ENCODE measurements around the gene RASEF.

Gene RASEF

DNA sequence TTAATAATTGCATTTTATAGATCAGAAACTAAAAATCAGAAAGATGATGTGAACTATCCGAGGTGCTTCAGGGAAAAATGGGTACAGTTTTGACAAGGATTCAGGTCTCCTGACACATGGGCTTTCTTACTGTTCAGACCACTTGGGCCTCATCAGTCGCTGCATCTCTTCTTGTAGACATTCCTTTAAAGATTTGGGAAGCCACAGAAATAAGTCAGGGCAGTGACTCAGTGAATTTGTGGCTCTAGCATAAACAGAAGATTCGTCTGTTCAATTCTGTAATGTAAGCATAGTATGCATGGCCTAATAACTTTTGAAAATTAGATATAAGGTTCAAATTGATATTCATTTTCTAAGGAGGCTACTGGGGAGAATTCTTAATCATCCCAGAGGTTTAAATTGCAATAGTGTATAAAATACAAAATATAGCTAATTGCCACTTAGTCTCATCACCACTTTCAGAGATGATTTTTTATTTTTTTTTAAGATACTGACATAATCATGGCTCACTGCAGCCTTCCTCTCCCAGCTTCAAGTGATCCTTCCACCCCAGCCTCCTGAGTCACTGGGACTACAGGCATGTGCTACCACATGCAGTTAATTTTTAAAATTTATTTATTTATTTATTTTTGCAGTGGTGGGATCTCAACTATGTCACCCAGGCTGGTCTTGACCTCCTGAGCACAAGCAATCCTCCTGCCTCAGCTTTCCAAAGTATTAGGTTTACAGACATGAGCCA is 48.9 kb downstream of the RASEF start:
- DNase-seq (ENCODE audit: low read depth in 2 of 3, low spot score in 2 of 3): no peak

DNA sequence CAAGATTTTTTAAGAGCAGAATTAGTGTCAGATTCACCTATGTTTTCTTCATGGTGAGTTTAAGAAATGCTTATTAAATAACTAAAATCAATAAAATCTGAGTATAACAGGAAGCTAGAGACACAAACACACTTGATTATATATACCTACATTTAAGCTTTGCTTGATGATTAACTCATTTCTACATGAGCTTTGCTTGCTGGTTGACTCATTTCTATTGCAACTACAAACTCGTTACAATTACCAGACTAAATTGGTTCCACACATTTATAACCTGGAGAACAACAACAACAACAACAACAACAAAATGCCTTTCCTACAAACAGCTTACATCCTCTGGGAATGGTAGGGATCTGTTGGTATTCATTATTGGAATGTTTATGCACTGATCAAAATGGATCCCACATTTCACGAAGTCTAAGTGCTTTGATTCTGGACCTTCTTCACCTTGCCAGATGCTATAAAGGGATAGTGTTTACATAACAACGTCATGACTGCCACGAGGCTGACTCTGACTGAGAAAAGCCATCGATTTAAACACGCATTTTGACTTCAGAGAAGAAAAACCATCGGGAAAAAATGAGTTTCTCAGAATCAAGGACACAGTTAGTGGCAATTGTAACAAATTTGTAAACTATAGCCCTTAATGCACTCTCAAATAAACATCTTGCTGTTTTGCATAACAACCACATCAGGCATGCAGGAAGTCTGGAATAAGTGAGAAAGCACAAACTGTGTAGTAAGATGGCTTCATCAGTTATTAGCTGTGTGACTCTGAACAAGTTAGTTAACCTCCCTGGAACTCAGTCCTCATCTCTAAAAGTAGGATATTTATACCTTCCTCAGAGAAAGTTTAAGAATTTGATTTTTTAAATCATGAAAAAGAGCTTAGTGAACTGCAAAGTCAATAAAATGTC is 49.8 kb downstream of the RASEF start:
- DNase-seq (ENCODE audit: low read depth in 2 of 3, low spot score in 2 of 3): no peak

DNA sequence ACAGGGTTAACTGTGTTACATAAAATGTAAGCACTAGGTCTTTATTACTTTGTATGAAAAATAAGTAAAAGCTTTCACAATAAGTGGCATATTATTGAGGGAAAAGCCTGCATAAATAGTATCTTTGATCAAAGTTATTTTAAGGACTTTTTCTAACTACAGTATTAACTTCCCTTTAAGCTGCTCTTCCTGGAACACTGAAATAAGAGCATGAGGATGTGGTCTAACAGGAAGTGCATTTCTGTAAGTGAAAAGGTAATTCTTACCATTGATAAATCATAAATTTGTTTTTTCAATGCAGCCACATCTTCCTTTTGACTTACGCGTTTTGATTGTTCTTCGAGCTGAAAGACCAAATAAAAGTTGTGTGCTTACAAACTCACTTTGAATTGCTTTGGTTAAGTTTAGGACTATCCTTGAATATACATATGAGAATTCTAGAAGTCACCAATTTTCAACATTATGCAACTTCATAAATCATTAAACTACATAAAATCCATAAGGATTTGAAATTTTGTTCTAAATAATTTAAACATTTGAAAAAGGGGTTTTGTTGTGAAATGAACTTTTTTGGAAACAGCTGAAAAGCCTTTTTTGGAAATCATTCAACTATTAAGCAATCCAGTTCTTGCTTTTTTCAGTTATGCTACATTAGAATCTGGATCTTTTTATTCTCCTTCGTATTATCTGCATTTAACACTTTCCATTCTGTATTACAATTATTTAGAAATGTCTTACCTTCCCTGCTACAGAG is 50.6 kb downstream of the RASEF start:
- DNase-seq (ENCODE audit: low read depth in 2 of 3, low spot score in 2 of 3): no peak

DNA sequence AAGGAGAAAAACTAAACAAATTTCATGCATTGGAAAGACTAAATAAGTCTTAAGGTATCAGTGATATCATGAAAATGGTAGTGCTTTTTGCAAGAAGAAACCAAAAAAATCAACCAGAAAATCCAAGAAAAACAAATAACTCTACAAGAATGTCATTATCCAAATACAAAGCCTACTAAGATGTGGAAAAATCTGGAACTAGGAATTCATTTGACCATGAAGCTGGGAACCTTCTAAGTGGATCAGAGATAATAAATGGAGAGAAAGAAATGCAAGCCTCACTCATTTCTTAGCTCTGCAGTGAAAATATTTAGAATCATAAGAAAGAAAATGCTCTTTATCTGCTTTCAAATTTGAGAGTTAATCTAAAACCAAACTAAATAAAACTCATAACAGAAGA is 51.3 kb downstream of the RASEF start:
- no peak for DNase-seq (ENCODE audit: low read depth in 2 of 3, low spot score in 2 of 3)

DNA sequence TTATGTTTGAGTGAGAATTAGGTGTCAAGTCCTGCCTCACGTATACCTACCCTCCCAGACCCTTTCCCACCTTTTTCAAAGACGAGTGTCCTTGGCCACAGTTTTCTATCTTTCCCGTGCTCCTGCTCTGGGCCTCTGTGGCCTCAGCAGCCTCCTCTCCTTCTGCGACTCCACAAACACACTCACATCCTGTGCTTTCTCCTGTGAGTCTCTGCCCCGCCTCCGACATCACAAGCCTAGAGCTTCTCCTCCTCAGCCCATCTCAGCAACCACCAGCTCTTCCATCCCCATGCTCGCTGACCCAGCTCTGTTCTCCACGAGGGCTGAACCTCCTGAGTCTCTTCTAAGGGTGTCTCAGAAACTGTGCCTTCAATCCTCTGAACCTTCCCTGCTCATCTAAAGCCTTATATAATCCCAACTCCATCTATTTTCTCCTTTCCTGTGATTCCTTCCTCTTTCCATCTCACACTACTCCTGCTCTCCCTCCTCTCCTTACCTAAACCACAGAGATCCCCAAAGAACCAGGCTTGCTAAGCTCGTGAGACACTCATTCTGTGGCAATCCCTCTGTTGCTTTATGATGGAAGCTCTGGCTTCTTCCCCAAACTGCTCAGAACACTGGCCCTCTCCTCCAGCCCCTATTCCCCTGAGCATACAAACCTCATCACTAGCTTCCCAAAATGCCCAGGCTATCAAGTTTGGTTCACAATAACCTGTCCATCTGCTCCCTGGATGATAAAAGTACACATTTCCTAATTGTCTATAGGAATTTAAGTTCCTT is 55.2 kb downstream of the RASEF start:
- DNase-seq (ENCODE audit: low read depth in 2 of 3, low spot score in 2 of 3): no peak

DNA sequence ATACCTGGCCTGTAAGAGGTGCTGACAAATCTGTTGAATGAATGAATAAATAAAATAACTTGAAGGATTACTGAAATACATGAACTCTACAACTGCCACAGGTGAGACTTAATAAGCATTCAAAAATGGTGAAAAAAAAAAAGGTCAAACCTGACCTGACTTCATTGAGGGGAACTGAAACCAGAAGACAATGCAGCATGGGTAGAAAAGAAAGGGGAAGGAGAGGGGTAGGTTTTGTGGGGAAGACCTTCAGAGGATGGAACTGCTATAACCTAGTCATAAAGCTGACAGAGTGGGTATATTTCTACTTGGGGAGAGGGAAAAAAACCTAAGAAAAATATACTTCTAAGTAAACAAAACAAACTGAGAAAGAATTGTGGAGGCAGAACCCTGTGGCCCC is 56.6 kb downstream of the RASEF start:
- no peak for DNase-seq (ENCODE audit: low read depth in 2 of 3, low spot score in 2 of 3)

DNA sequence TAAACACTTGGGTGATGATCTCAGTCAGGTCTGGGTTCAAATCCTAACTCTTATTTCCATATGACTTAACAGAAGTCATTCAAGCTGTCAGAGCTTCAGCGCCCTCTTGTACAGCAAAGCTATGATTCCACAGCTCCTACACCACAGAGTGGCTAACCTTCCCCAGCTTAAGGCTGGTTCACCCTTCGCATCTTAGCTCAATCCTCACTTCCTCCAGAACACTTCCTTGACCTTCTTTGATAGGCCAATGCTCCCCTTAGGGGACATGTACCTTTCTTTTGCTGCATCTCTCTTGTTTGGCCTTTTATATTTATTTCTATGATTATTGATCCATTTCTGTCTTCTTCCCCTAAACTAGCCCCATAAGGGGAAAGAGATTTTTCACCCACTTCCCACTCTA is 57.0 kb downstream of the RASEF start:
- no peak for DNase-seq (ENCODE audit: low read depth in 2 of 3, low spot score in 2 of 3)

DNA sequence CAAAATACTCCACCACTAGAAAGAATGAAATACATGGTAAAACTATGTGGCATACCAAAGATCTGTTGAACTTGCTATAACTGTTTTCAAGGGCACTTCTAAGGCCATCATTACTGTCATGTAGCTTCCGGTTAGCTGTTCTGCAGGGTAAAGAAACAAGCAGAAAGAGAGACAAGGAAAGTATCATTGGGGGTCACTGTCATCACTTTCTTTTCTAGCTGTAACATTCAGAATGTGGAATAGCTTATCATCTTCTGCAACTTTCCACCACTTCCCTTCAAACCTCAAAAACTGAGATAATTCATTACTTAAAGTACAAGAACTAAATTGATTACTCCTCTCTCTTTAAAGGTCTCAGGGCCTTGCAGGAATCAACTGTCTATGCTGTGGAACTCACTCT is 57.6 kb downstream of the RASEF start:
- DNase-seq (ENCODE audit: low read depth in 2 of 3, low spot score in 2 of 3): no peak

DNA sequence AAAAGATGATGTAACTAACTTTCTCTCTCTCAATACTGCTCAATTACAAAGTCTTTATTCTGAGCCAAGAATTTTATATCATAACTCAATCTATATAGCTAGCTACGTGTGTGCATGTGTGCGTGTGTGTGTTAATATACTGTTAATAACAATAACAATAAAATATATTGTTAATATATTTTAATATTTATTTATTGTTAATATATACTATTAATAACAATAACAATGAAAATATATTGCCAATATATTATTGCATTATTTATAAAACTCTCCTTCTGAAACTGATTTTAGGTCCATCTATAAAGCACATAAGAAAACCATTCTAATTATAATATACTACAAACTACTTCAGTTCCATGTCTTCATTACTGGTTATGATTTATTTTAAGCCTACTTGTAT is 60.6 kb downstream of the RASEF start:
- DNase-seq (ENCODE audit: low read depth in 2 of 3, low spot score in 2 of 3): no peak

DNA sequence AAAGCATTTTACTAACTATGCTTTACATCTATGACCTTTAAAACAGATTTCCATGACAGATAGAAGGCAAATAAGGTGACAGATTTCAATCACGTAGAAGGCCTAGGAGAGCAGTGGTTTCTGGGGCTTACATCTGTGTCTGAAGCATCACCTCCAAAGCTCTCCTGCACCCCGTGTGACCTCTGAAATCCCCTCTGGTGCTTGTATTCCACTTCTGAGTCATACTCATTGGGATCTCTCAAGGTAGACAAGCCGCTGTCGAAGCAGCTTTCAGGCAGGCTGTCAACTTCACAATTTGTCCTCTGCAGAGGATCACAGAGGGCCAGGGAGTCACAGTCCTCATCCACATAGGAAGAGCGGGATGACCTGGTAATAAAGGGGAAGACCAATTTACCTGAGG is 62.2 kb downstream of the RASEF start:
- no peak for DNase-seq (ENCODE audit: low read depth in 2 of 3, low spot score in 2 of 3)

DNA sequence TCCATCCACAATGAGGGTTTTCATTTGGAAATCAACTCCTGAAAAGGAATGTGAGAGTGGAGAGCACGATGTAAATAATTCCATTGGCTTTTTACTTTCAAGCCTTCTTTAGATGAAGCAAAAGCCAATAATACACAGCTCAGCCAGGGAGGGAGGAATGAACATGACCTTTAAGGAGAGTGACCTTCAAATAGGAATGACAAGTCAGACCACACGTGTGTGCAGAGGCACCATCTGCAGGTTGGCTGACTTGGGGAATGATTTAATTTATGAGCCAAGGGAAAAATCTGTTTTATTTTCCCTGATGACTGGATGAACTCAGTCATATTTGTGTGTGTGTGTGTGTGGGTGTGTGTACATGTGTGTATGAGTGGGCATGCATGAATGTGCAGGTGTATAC is 64.5 kb downstream of the RASEF start:
- no peak for DNase-seq (ENCODE audit: low read depth in 2 of 3, low spot score in 2 of 3)

DNA sequence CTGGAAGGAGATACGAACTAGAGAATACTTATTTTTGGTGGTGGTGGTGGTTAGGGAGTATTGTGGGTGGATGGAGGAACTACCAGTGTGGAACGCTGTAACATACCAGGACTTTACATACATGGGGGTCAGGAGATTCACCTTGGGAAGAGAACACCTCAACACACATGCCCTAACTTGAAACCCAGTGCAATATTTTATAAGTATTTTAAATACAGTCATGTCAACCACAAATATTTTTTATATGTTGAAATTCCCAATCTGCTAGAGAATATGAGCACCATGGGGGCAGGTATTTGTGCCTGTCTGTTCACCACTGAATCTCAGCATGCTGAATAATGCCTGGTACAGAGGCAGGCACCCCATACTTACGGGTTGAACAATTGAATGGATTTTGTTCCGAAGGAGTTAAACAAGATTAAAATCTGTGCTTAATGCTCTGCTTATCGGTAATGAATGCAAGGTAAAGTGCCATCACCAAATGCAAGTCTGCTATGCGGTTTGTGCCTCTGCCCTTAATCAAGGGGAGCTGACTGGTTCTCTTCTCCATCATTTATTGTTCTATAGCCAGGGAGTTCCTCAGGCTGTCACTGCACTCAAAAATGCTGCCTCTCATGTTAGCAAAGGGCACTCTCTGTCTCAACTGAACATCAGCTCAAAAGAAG is 65.3 kb downstream of the RASEF start:
- DNase-seq (ENCODE audit: low read depth in 2 of 3, low spot score in 2 of 3): no peak

DNA sequence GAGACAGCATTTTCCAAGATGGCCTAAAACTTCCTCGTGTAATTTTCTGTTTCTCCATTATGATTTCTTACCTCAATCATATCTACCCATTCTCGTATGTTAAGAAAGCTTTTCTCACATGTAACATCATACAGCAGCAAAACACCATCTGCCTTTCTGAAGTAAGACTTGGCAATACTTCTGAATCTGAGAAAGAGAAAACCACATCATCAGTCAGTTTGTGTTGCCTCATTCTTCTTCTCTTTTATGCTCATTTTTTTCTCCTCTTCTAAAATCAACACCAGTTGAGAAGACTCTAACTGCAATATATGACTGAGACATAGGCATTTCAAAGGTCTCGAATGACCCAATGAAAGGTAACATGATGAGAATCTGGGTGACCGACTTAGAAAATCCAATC is 66.0 kb downstream of the RASEF start:
- DNase-seq (ENCODE audit: low read depth in 2 of 3, low spot score in 2 of 3): no peak

DNA sequence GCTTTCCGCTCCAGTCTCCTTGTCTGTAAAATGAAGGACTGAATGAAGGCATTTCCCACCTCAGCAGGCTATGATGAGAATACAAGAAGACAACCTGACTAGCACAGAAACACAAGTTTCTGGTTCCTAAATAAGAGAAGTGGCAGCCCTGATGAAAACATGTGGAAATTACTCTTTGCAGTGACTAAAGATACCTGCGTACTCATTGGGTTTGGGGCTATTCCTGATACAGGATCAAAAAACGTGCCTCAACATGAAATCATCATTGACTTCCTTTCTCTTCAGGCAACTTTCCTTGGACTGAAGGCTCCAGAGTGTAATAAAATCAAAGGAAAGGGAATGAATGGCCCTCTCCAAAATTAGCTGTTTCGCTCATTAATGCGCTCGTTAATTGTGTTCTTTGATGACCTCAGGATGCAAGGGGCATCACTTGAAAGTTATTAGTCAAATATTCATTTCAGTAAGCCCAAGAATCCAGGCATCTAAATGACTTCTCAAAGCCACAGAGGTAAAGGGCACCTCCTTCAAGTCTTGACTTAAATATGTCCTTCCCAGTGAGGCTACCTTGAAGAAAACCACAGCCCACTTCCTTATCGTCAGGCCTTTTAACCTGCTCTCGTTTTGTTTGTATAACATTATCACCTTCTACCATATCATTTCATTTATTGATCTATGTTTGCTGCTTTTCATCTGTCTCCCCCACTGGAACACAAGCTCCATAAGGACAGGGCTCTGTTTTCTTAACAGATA is 68.9 kb downstream of the RASEF start:
- no peak for DNase-seq (ENCODE audit: low read depth in 2 of 3, low spot score in 2 of 3)

DNA sequence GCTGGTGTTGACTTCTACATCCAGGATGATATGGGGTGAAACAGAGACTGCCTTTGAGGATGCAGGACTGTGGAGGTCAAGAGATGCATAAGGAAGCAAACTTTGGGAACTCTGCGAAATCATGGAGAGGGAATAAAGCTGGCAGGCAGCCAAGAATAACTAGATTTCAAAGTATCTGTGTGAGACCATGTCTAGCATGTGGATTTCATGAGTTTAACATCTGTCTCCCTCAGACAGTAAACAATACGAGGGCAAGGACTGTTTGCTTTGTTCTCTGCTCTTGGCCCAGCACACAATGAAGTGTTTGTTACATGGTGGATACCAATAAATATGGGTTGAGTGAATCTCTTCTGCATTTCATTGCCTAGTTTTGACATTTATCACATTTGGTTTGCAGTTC is 71.3 kb downstream of the RASEF start:
- DNase-seq (ENCODE audit: low read depth in 2 of 3, low spot score in 2 of 3): no peak

DNA sequence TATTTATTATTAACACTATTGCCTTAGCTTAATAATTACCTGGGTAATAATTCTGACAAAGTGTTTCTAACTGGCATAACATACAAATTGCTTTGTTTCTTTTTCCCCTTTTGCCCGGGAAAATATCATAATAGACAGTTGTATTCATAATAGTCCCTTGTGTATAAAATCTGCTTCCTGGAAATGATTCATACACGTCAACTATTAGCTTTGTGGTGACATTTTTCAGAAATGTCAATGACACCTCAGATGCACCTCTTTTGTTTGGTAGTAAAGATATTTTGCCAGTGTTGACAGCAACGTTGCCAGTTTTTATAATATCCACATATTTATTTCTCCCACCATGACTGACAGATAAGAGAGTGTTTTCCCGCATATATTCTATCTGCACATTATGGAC is 73.0 kb downstream of the RASEF start:
- no peak for DNase-seq (ENCODE audit: low read depth in 2 of 3, low spot score in 2 of 3)

DNA sequence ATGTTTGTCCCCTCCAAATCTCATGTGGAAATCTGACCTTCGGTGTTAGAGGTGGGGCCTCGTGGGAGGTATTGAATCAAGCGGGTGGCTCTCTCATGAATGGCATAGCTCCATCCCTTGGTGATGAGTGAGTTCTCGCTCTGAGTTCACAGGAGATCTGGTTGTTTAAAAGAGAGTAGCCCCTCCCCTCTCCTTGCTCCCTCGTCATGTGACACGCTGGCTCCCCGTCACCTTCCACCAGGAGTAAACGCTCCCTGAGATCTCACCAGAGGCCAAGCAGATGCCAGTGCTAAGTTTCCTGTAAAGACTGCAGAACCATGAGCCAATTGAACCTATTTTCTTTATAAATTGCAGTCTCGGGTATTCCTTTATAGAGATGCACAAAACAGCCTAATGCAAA is 74.5 kb downstream of the RASEF start:
- DNase-seq (ENCODE audit: low read depth in 2 of 3, low spot score in 2 of 3): no peak

DNA sequence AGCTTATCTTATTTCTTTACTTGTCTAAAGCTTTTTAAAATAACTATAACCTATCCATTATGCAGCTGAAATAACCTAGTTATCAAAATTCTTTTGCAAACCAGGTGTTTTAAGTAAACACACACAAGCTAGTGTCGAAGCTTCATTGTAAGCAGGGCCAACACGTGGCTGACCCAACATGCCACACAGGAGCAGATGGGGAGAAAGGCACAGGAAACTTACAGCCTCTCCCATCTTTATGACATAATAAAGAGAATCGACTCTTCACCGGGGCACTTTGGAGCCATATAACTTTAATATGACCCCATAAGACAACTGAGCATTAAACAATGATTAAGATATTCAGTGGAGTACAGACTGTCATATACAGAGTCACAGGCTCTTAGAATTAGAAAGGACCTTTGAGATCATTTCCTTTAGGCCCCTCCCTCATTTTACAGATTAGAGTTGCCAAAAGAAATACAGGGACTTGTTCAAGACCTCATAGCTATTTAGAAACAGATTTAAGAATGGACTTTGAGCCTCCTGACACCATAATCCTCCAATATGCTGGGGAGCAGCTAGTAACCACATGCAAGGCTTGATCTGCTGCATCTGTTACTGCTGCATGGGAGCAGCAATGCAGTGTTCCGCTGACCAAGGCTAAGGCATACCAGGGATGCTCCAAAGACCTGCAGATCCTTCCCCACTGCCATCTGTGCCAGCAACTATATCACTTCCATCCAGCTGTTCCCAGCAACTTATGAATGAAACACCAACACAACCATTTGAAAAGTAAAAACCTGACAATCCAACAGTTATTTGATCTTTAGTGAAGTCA is 75.4 kb downstream of the RASEF start:
- no peak for DNase-seq (ENCODE audit: low read depth in 2 of 3, low spot score in 2 of 3)

DNA sequence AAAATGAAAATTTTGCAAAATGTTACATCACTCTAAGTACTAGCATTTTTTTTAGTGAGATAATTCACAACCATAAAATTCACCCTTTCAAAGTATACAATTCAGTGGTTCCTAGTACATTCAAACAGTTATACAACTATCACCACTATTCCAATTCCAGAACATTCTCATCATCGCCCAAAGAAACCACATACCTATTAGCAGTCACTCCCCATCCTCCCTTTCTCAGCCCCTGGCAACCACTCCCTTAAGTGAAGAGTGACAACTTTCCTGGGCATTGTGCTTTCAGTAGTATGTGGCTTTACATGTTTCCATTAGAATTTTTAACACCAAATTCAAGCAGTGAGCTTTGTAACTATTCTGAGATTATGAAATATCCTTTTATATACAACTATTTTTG is 81.4 kb downstream of the RASEF start:
- no peak for DNase-seq (ENCODE audit: low read depth in 2 of 3, low spot score in 2 of 3)

All from activated CD8-positive, alpha-beta memory T cell treated with anti-CD3 and anti-CD28 coated beads for 48 hours (primary cell).